ENCODE measurements around the gene SSUH2.
"Not testable (repeated sequence)": the region's sequence is repeated elsewhere in the genome, so short reads cannot be mapped to it uniquely, and the experiment has no call there.

The SSUH2 gene, protein sequence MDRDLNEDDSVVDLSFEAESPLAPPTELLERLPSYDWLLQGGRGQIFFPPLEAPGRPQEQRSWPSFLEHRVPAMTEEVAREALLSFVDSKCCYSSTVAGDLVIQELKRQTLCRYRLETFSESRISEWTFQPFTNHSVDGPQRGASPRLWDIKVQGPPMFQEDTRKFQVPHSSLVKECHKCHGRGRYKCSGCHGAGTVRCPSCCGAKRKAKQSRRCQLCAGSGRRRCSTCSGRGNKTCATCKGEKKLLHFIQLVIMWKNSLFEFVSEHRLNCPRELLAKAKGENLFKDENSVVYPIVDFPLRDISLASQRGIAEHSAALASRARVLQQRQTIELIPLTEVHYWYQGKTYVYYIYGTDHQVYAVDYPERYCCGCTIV

GRCh38 chr3:8644748-8645390 is at the start of gene SSUH2:
Gene SSUH2, minus strand, starts transcription at chr3:8644798. Its CDS starts 40 bp downstream, at chr3:8644758.
- no peak for DNase-seq (ENCODE audit: low read depth, low spot score)

GRCh38 chr3:8691295-8691694 is 46.7 kb upstream of the SSUH2 start:
- not testable (repeated sequence) for DNase-seq (ENCODE audit: low read depth, low spot score)

GRCh38 chr3:8684992-8685391 is 40.4 kb upstream of the SSUH2 start:
- not testable (repeated sequence) for DNase-seq (ENCODE audit: low read depth, low spot score)

GRCh38 chr3:8682850-8683574 is 38.4 kb upstream of the SSUH2 start:
- not testable (repeated sequence) for DNase-seq (ENCODE audit: low read depth, low spot score)

DNA sequence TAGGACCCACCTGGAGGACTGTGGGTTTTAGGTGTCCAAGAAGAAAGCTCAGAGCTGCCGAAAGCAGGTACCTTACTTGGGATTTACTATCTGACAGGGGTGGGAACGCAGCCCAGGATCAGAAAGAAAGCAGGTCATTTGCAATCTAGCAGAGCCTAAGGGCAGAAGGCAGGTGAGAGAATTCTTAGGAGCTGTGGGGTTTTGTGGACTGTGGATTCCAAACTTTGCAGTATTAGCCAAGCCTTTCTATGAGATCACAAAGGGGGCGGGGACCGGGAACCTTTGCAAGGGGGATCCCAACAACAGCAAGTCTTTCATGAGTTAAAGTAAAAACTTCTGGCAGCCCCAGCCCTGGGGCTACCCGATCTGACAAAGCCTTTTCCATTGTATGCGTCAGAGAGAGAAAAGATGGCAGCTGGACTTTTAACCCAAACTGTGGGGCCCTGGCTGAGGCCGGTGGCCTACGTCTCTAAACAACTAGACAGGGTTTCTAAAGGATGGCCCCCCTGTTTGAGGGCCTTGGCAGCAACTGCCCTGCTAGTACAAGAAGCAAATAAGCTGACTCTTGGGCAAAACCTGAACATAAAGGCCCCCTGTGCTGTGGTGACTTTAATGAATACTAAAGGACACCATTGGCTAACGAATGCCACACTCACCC is 37.4 kb upstream of the SSUH2 start:
- not testable (repeated sequence) for DNase-seq (ENCODE audit: low read depth, low spot score)

GRCh38 chr3:8681349-8681748 is 36.8 kb upstream of the SSUH2 start:
- no peak for DNase-seq (ENCODE audit: low read depth, low spot score)

- DNase-seq (ENCODE audit: low read depth, low spot score), result not testable (repeated sequence)
Measured at GRCh38 chr3:8679817-8680553, 35.4 kb upstream of the SSUH2 start.

GRCh38 chr3:8678751-8679150 is 34.2 kb upstream of the SSUH2 start:
- DNase-seq (ENCODE audit: low read depth, low spot score), result no peak

- not testable (repeated sequence) for DNase-seq (ENCODE audit: low read depth, low spot score)
Measured at GRCh38 chr3:8677258-8677657, 32.7 kb upstream of the SSUH2 start.

DNA sequence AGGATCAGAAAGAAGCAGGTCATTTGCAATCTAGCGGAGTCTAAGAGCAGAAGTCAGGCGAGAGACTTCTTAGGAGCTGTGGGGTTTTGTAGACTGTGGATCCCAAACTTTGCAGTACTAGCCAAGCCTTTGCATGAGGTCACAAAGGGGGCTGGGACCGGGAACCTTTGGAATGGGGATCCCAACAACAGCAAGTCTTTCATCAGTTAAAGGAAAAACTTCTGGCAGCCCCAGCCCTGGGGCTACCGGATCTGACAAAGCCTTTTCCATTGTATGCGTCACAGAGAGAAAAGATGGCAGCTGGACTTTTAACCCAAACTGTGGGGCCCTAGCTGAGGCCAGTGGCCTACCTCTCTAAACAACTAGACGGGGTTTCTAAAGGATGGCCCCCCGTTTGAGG is 31.0 kb upstream of the SSUH2 start:
- DNase-seq (ENCODE audit: low read depth, low spot score), result not testable (repeated sequence)

DNA sequence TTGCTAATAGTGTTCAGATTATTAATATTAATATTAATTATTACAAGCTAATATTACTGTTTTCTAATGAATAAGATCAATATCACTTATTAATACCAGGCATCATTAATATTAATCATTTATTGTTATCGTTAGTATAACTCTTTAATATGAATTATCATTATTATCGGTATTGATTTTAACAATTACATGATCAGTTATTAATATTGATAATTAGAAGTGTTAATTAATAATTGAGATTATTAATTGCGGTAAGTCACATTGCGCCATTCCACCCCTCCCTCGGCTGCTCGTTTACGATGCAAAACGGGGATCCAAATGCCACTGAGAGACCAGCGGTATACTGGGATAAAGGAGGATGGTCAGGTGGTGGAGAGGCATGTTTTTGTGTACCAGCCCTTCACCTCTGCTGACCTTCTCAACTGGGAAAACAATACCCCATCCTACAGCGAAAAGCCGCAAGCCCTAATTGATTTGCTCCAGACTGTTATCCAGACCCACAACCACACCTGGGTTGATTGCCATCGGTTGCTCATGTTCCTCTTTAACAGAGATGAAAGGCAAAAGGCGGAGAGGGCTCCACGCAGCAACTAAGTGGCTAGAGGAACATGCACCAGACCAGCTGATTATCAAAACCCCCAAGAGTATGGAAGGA is 28.6 kb upstream of the SSUH2 start:
- no peak for DNase-seq (ENCODE audit: low read depth, low spot score)

GRCh38 chr3:8669019-8669418 is 24.4 kb upstream of the SSUH2 start:
- no peak for DNase-seq (ENCODE audit: low read depth, low spot score)

- DNase-seq (ENCODE audit: low read depth, low spot score), result no peak
Measured at GRCh38 chr3:8668216-8668615, 23.6 kb upstream of the SSUH2 start.

DNA sequence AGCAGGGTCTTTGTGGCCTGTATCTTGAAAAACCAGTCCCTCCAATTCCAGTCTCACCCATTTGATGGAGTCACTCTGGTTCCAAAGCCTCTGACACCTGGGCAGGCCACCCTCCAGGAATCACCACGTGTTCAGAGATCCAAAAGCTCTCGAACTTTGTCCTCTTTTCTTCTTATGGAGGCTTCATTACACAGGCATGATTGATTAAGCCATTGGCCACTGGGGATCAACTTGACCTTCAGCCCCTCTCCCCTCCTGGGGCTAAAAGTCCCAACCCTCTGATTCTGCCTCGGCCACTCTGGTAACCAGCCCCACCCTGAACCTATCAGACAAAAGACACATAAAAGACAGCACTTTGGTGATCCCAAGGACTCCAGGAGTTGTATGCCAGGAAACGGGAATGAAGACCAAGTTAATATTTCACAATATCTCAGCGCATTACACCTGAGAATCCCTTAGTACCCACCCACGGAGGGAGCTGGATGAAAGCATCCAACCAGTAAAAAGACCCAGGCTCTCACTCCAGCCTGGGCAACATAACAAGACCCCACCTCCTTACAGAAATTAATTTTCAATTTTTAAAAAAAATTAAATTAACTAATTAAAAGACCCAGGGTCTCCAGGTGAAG is 23.0 kb upstream of the SSUH2 start:
- no peak for DNase-seq (ENCODE audit: low read depth, low spot score)

DNA sequence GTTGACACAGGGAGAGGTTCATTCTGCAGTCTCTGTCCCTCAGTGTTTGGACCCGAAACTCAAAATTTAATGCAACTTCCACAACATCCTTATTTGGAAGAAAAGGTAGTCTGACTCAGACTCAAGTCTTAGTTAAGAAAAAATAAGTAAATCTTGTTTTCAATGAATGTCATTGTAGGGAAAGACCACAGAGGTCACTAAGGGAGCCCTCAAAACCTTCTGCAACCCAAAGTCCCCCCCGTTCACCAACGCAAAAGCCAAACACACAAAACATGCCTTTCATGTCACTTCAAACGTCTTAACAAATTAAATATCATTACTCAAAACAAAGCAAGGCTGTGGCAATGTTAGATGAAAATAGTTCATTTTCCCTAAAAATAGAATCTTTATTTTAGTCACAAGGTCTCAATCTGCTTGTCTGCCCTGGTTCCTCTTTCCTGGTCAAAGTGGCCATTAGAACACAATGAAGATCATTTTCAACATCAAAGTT is 20.9 kb upstream of the SSUH2 start:
- no peak for DNase-seq (ENCODE audit: low read depth, low spot score)

DNA sequence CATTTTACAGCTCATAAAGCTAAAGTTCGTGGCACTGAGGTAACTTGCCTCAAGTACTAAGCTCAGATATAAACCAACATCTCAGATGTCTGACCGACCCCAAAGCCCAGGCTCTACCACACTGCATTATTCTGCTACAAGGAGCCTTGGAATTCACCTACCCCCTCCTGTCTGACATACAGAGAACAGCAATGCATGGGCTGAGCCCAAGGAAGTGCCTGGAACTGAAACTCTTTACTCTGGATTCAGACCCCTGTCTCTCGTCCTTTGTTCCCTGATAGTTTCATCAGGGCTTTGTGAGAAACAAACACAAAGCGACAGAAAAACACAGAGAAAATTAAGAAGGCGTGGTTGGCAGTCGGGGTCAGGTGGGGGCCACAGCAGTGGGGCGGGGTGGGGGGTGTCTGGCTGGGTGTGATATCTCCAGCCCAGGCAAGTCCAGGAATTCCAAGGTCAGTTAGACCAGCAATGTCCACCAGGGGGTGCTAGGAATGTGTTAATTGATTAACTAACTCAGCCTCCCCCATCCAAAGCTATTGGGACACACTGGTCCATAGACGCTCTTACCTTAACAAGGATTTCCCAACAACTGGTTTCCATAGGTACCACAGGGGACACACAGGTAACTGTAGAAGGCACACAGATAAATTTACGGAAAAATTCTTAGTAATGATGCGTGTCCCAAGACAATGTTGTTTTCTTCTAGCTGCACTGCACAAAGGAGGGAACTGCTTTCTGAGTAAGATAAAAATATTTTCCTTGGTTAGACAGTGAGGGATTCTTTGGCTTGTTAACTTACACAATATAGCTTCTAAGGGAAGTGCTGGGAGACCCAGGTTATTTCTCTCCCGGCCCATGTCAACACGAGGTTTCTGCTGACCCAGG is 18.8 kb upstream of the SSUH2 start:
- no peak for DNase-seq (ENCODE audit: low read depth, low spot score)

GRCh38 chr3:8662594-8662993 is 18.0 kb upstream of the SSUH2 start:
- no peak for DNase-seq (ENCODE audit: low read depth, low spot score)

DNA sequence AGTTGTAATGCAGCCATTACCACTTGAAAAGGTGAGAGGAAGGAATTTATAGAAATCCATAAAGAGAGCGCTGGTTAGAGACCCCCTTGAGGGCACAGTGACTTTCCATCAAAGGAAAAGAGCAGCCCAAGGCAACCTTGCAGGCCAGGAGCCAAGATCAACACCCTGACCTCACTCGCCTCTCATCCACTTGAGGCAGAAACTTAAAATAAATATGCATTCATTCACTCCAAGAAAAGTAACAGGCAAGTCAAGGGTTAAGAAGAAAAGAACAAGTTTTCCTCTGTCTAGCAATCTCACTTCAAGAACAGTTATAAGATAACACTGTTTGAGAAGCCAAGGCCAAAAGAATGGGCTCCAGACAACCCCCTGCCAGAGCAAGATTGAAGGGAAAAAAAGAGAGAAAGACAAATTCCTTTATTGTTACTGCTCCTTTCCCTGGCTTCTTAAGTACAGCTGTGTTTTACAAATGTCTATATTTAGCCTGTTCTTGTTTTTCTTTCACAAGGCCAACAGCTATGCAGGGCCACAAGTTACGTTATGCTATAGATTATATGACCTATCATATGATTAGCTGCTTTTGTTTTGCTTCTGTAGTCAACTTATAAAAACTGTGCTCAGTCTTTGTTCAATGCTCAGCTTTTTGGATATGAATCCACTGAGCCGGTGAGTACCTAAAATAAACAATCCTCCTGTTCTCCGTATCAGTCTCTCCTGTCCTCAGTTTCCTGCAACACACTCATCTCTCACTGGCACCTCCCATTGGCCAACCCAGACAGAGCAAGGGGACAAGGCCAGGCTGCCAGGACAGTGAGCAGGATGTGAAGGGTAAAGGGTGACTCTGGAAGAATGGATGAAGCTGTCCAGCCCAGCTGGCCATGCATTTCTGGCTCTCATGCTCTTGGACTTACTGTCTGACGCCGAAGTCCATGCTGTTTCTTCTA is 15.8 kb upstream of the SSUH2 start:
- no peak for DNase-seq (ENCODE audit: low read depth, low spot score)

Measured in activated naive CD8-positive, alpha-beta T cell treated with anti-CD3 and anti-CD28 coated beads, Interleukin-2, amount 50 U/mL, for 16 hours (primary cell).